GM18951 (cell line): ENCODE results near the gene PPID.
"Not testable (repeated sequence)": the region's sequence is repeated elsewhere in the genome, so short reads cannot be mapped to it uniquely, and the experiment has no call there.

ENCODE experiments used
- POLR2A ChIP-seq: IDR thresholded peaks from 4 replicates; pipeline ENCODE4 v1.6.1; 2011; ENCODE audit warnings: mild to moderate bottlenecking; ENCODE audit not compliant: insufficient read length, insufficient read depth; ENCODE audit errors: extremely low read depth
- in situ Hi-C: fragments of 300-500 bp; cut with MboI; formaldehyde crosslinking; loops from one replicate; pipeline ENCODE4 v1.12.0; 2022; ENCODE audit warnings: low sequenced_read_pairs, mixed read lengths, inconsistent platforms; ENCODE audit not compliant: unreplicated experiment

Gene PPID

GRCh38 chr4:158756588-158756987 lies 33.4 kb upstream of the PPID start:
- TF ChIP-seq POLR2A, result no peak
- in situ Hi-C loops, result no loop called here

DNA sequence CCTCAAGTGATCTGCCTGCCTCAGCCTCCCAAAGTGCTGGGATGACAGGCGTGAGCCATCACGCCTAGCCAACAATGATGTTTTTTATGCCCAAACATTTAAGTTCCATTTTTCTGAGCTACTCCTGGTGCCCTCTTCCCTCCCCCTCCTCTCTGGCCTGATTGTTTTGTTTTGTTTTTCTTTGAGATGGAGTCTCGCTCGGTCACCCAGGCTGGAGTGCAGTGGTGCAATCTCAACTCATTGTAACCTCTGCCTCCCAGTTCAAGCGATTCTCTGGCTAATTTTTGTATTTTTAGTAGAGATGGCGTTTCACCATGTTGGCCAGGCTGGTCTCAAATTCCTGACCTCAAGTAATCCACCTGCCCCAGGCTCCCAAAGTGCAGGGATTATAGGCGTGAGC lies 32.6 kb upstream of the PPID start:
- in situ Hi-C loops, result not testable (repeated sequence)

GRCh38 chr4:158754385-158755180 lies 31.4 kb upstream of the PPID start:
- TF ChIP-seq POLR2A, result no peak
- in situ Hi-C loops, result no loop called here

GRCh38 chr4:158750379-158750778 lies 27.2 kb upstream of the PPID start:
- in situ Hi-C loops, result no loop called here
- TF ChIP-seq POLR2A, result no peak

DNA sequence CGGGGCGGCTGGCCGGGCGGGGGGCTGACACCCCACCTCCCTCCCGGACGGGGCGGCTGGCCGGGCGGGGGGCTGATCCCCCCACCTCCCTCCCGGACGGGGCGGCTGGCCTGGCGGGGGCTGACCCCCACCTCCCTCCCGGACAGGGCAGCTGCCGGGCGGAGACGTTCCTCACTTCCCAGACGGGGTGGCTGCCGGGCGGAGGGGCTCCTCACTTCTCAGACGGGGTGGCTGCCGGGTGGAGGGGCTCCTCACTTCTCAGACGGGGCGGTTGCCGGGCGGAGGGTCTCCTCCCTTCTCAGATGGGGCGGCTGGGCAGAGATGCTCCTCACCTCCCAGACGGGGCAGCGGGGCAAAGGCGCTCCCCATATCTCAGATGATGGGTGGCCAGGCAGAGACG lies 23.3 kb upstream of the PPID start:
- in situ Hi-C loops, result loop anchor here (25.0 kb wide), 2 partner anchors 441 to 691 kb away; no protein-coding TSS in a partner anchor

- TF ChIP-seq POLR2A, result no peak
- in situ Hi-C loops, result loop anchor here (25.0 kb wide), 2 partner anchors 446 to 696 kb away; no protein-coding TSS in a partner anchor
Measured at GRCh38 chr4:158741326-158742021, 18.3 kb upstream of the PPID start.

- in situ Hi-C loops, result loop anchor here (10.0 to 25.0 kb wide), 3 partner anchors 115 to 698 kb away; no protein-coding TSS in a partner anchor
- TF ChIP-seq POLR2A, result no peak
Measured at GRCh38 chr4:158739600-158739999, 16.4 kb upstream of the PPID start.

GRCh38 chr4:158738866-158739265 lies 15.7 kb upstream of the PPID start:
- no peak for TF ChIP-seq POLR2A
- in situ Hi-C loops, result loop anchor here (10.0 to 25.0 kb wide), 3 partner anchors 116 to 698 kb away; no protein-coding TSS in a partner anchor

GRCh38 chr4:158729716-158730559 lies 6.7 kb upstream of the PPID start:
- in situ Hi-C loops, result loop anchor here (10.0 to 25.0 kb wide), 3 partner anchors 125 to 707 kb away; no protein-coding TSS in a partner anchor
- no peak for TF ChIP-seq POLR2A

DNA sequence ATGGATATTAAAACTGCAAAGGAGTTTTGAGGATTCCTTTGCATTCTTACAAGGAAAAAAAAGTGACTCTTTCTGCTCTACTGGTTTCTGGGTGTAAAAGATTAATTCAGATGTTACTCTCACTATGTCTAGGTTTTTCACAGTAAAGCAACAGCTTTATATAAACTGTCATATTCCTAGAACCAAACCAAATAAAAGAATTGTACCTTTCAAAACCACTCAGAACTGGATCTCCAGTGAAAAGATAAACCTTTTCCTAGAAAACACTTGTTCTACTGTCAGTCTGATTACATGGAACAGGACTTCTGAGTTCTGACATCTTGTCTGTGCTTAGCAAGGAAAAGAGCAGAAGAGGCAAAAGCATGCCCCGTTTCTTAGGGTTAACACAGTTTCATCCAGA lies 5.0 kb upstream of the PPID start:
- in situ Hi-C loops, result loop anchor here (25.0 kb wide), 2 partner anchors 459 to 709 kb away; no protein-coding TSS in a partner anchor

GRCh38 chr4:158726633-158727032 lies 3.4 kb upstream of the PPID start:
- no peak for TF ChIP-seq POLR2A
- in situ Hi-C loops, result loop anchor here (25.0 kb wide), 2 partner anchors 461 to 711 kb away; no protein-coding TSS in a partner anchor

More for the DNA sequence above, 5.0 kb upstream of the PPID start:
- TF ChIP-seq POLR2A, result no peak

GRCh38 chr4:158724637-158725036 lies 1.4 kb upstream of the PPID start:
- in situ Hi-C loops, result loop anchor here (25.0 kb wide), 2 partner anchors 463 to 713 kb away; no protein-coding TSS in a partner anchor
- TF ChIP-seq POLR2A, result no peak

DNA sequence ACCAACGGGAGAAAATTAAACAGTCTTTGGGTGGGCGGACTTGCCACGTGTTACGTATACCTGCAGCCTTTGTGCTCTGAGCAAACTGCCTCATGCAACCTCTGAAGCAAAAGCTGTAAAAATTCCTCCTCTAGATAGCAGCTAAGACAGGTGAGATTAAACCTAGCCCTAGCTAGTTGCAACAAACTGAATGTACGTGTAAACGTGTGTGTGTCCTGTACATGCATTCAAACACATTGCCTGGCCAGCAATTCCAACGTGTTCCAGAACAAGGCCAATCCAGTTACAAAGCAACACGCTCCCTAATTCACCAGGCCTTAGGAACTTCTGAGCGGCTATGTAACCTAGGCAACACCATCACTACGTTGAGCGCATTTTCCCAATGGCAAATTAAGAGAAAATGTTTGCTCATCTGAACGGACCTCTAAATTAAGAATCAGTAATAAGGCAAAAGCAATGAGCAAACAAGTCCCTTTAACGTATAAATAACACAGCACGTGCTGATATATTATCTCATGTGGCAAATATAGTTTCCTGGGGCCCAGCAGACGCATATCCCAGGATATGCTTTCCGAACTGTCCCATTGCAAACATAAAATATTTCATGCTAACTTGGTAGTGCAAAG lies 792 bp downstream of the PPID start:
- TF ChIP-seq POLR2A, result no peak
- in situ Hi-C loops, result no loop called here

DNA sequence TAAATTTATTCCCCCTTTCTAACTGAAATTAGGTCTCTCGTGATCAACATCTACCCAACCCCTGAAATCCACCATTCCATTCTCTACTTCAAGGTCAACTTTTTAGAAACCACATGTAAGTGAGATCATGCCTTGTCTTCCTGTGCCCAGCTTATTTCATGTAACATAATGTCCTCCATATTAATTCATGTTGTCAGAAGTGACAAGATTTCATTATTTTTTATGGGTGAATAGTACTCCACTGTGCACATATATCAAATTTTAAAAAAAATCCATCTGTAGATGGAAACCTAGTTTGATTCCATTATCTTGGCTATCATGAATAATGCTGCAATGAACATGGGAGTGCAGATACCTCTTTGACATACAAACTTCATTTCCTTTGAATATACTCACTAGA lies 1.5 kb downstream of the PPID start:
- no peak for TF ChIP-seq POLR2A
- in situ Hi-C loops, result no loop called here
